ENCODE measurements around the gene CLSTN1. TPM values are rescaled to one million over a fixed set of nuclear protein-coding genes. Genes with fewer than 3 reads are reported as not detected.

The CLSTN1 gene
- total RNA-seq, 1 experiment from 2014 or later, result 119 TPM

GRCh38 chr1:9766759-9767442 is 56.9 kb downstream of the CLSTN1 start:
- POLR2A ChIA-PET, result no interaction called here
- no peak for ATAC-seq

GRCh38 chr1:9764550-9764949 is 59.2 kb downstream of the CLSTN1 start:
- ChIA-PET POLR2A (interaction anchor here (0.7 kb wide), 1 partner anchor 95 kb away, joined by 7 read pairs; no protein-coding TSS in a partner anchor), CTCF (interaction anchor here (0.6 to 1.3 kb wide), 4 partner anchors 20 to 63 kb away, joined by 3 to 5 read pairs (median 4); no protein-coding TSS in a partner anchor)
- DNase-seq (ENCODE audit: low spot score) (no peak), ATAC-seq (no peak)
- no peak overlapping the region for H3K4me3 Mint-ChIP-seq
- H3K36me3 Mint-ChIP-seq, result peaks cover 16% of the 10 kb centered on the region
- no peaks in the 10 kb centered on the region for H3K27me3 Mint-ChIP-seq (ENCODE audit: low read depth)
- no peak for TF ChIP-seq IRF2 (CRISPR knock-in tag; IDR thresholded peaks at IDR 0.05; ENCODE audit: borderline replicate concordance, low read depth)
- TF ChIP-seq, protein P1, sequence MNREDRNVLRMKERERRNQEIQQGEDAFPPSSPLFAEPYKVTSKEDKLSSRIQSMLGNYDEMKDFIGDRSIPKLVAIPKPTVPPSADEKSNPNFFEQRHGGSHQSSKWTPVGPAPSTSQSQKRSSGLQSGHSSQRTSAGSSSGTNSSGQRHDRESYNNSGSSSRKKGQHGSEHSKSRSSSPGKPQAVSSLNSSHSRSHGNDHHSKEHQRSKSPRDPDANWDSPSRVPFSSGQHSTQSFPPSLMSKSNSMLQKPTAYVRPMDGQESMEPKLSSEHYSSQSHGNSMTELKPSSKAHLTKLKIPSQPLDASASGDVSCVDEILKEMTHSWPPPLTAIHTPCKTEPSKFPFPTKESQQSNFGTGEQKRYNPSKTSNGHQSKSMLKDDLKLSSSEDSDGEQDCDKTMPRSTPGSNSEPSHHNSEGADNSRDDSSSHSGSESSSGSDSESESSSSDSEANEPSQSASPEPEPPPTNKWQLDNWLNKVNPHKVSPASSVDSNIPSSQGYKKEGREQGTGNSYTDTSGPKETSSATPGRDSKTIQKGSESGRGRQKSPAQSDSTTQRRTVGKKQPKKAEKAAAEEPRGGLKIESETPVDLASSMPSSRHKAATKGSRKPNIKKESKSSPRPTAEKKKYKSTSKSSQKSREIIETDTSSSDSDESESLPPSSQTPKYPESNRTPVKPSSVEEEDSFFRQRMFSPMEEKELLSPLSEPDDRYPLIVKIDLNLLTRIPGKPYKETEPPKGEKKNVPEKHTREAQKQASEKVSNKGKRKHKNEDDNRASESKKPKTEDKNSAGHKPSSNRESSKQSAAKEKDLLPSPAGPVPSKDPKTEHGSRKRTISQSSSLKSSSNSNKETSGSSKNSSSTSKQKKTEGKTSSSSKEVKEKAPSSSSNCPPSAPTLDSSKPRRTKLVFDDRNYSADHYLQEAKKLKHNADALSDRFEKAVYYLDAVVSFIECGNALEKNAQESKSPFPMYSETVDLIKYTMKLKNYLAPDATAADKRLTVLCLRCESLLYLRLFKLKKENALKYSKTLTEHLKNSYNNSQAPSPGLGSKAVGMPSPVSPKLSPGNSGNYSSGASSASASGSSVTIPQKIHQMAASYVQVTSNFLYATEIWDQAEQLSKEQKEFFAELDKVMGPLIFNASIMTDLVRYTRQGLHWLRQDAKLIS (CRISPR knock-in tag; IDR thresholded peaks at IDR 0.05; ENCODE audit: borderline replicate concordance), result no peak
- no peak for TF ChIP-seq PRDM15 (CRISPR knock-in tag; IDR thresholded peaks at IDR 0.05)
- no peak for TF ChIP-seq KAT7 (CRISPR knock-in tag; IDR thresholded peaks at IDR 0.05; ENCODE audit: borderline replicate concordance)
- H3K27ac Mint-ChIP-seq, result peak overlapping the region; percentile 65; the same call in 1 of the 2 replicates
- H3K9me3 Mint-ChIP-seq, result no peaks in the 10 kb centered on the region
- H3K4me1 Mint-ChIP-seq, result peaks cover 56% of the 10 kb centered on the region

More at GRCh38 chr1:9766759-9767442, 56.9 kb downstream of the CLSTN1 start:
- Mint-ChIP-seq H3K4me1 (peaks cover 33% of the 10 kb centered on the region), H3K27ac (peak overlapping the region; percentile 87), H3K9me3 (no peaks in the 10 kb centered on the region), H3K4me3 (no peak overlapping the region), H3K27me3 (ENCODE audit: low read depth) (no peaks in the 10 kb centered on the region), H3K36me3 (peaks cover 14% of the 10 kb centered on the region)
- TF ChIP-seq ZNF219 (CRISPR knock-in tag; IDR thresholded peaks at IDR 0.05; ENCODE audit: borderline replicate concordance) (no peak), CBFB (CRISPR knock-in tag; IDR thresholded peaks at IDR 0.05; ENCODE audit: low read depth) (no peak), SP1 (CRISPR knock-in tag; conservative IDR thresholded peaks at IDR 0.05) (no peak), JUN (CRISPR knock-in tag; IDR thresholded peaks at IDR 0.05) (no peak), CREB1 (CRISPR knock-in tag; IDR thresholded peaks at IDR 0.05) (no peak), ERG (CRISPR knock-in tag; IDR thresholded peaks at IDR 0.05) (no peak), MXD4 (CRISPR knock-in tag; IDR thresholded peaks at IDR 0.05; ENCODE audit: borderline replicate concordance) (no peak), NR1H2 (CRISPR knock-in tag; IDR thresholded peaks at IDR 0.05) (no peak), ZNF423 (CRISPR knock-in tag; IDR thresholded peaks at IDR 0.05) (no peak)
- TF ChIP-seq, protein P2, sequence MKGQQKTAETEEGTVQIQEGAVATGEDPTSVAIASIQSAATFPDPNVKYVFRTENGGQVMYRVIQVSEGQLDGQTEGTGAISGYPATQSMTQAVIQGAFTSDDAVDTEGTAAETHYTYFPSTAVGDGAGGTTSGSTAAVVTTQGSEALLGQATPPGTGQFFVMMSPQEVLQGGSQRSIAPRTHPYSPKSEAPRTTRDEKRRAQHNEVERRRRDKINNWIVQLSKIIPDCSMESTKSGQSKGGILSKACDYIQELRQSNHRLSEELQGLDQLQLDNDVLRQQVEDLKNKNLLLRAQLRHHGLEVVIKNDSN (CRISPR knock-in tag; IDR thresholded peaks at IDR 0.05), result no peak
- TF ChIP-seq, protein P3, sequence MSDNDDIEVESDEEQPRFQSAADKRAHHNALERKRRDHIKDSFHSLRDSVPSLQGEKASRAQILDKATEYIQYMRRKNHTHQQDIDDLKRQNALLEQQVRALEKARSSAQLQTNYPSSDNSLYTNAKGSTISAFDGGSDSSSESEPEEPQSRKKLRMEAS (CRISPR knock-in tag; IDR thresholded peaks at IDR 0.05), result no peak
- CTCF ChIA-PET, result interaction anchor here (0.6 to 1.4 kb wide), 4 partner anchors 18 to 68 kb away, joined by 3 read pairs; no protein-coding TSS in a partner anchor
- DNase-seq (ENCODE audit: low spot score), result no peak
